Measurements from ENCODE around the gene DSCAM.

DSCAM gene

DNA sequence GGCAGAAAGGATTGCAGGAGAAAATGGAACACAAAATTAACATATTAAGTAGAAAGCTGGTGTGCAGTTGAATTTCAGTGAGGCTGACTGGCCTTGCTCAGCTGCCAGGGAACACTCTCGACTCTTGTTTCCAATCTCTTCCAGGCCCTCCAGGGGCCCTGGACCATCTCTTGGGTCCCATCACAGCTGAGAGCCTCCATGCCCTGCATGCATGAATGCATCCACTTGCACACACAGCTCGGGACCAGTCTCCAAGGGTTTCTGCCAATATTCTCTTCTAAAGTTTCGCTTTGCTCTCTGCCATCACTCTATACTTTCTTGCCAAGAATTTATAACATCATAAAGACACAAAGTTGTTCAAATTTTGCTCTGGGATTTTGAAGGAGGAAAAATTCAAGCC lies 200.3 kb downstream of the DSCAM start:
- no peak for DNase-seq

DNA sequence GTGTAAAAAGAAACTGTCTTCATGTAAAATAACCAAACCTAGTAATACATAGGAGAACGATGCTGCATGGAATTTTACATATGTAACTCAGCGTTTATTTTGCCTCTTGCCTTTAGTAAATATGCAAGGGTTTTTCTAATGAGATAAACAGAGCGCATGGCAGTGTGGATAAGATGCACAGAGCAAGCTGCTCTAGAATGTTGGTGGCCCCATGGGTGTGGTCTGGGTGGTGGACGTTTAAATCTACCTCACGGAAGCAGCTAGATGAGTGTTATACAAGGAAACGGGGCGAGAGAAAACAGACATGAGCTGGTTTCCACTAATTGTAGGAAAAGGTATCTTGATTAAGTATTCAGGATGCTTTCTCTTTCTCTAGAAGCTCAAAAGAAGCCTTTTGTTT lies 205.9 kb downstream of the DSCAM start:
- DNase-seq, result no peak

DNA sequence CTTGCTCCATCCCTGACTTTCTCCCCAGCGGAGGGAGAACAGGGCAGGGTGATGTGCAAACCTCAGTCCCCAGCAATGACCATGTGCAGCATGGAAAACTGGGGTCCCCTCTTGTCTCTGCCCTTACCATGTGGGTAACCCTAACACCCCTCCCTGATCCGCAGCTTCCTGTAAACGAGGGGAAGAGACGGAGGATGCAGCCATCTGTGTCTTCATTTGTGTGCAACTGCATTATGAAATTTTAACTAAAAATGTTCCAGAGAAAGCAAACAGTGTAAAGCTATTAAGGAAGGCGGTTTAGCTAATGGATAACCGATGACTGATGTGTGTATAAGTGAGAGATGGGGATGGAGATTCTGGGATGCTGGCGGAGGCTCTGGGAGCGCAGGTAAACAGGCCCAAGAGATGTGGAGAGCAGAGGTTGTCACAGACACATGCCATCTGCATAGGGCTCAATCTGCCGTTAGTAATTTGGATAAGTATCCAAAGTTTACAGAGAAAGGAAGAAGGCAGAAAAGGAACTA lies 206.6 kb downstream of the DSCAM start:
- peak; percentile 29 for DNase-seq

DNA sequence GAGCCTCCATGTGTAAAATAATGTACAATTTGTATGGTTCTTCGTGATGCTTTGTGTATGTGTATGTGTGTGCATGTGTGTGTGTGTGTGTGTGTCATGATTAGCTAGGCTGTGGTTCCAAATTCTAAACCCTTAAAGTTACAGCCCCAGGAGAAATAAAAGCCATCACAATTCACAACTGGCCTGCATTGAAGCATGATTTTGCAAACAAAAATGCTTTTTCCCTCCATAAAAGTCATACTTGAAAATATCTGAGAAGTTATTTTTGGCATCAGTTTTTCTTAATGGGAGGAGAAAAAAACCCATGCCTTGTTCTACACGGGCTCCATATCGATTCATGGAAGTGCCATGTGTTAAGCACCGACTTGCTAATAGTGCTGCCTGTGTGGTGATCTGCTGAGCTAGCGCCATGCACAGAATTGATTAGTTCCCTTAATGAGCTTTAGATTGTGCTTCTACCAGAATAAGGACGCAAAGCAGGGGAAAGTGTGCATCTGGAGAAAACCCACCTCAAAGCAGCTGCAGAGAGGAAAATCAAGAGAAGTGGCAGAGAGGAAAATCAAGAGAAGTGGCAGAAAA lies 207.3 kb downstream of the DSCAM start:
- DNase-seq, result no peak

DNA sequence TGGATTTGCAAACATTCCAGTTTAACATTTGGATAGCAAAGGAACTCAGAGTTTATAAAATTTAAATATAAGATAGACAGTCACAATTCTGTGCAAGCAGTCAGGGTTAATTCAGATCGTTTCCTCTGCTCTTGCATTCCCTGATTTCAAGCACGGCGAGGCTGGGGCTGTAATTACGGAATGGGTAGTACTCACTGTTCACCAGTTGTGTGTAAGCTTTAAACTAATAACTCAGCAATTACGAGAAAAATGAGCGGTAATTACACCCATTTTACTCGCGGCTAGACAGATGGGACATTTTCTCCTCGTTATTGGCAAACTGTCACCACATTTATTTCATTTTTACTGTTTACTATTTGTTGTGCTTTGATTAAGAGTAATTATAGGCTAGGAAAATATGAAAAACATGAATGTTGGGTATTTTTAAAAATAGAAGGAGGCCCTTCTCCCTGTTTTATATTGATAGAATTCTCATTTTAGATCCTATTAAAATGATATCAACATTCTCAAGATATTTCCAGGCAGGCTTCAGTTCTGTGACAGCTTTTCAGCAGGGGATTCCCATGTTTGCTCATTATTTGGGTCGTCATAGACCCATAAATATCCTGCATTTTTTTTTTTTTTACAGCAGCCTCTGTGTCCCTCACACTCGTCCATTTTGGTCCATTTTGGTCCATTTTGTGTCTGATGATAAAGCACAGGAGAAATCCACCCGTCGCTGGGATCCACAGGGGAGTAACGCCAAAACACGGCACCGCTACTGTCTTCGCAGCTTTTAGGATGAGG lies 208.3 kb downstream of the DSCAM start:
- DNase-seq, result no peak

DNA sequence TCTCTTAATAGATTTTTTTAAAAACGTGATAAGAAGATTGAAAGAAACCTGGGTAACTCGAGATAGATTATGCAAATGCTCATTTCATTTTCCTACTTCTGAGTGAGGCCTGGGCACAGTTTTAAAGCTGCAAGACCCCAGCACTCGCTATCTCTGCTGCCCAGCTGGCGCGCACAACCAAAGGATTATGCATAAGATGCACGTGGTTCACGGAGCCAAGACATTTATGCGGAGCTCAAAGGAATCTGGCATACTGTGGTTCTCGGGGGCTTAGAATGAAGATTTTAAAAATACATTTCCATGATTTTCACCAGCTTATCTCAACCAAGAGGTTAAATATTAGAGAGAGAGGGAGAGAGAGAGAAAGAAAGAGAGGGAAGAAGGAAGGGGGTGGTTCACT lies 210.9 kb downstream of the DSCAM start:
- no peak for DNase-seq

DNA sequence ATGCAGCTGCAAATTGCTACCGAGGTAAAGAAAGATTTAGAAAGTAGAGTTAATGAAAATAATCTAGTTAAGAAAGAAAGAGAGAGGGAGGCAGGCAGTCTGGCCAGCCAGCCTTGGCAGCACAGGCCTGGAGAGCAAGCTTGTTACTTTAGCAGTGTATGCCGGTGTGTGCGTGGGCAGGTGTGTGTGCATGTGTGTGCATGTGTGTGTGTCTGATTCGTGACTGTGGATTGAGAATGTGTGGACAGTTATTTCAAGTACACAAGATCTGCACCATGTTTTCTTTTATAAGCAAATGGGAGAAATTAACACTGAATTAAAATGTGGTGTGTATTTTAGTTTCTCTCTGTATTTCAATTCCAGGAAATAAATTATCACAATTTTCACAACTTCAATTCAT lies 211.6 kb downstream of the DSCAM start:
- peak; percentile 5 for DNase-seq

DNA sequence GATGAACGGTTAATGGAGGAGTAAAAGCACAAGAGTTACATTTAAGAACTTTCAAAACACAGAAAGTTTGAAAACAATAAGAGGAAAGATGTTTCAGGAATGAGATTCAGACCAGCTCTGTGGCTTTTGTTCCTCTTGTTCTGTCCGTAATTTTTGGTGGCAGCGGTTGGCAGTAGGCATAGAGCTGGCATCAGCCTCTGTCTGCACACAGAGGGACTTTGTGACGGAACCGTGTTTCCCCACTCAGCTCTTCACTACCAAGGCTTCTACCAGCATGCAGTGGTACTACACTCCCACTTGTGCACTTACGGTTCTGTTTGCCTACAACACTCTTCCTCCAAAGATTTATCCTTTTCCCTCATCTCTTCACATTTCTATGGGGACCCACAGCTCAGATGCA lies 212.8 kb downstream of the DSCAM start:
- no peak for DNase-seq

DNA sequence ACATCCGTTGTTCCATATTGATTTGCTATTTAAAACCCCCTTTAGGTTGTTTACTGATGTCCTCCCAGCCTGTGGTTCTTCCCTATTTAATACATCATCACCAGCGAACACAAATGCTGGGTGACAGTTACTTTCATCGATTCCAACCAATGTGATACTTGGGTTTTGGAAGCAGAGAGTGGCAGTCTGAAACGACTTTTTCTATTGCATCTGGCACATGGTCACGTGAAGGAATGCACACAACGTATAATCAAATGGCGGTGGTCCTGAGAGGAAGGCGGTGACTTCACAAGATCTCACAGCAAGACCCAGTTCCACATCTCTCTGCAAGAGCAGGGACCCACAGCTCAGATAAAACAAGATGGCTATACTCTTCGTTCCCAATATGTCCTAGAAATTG lies 213.9 kb downstream of the DSCAM start:
- DNase-seq, result no peak

DNA sequence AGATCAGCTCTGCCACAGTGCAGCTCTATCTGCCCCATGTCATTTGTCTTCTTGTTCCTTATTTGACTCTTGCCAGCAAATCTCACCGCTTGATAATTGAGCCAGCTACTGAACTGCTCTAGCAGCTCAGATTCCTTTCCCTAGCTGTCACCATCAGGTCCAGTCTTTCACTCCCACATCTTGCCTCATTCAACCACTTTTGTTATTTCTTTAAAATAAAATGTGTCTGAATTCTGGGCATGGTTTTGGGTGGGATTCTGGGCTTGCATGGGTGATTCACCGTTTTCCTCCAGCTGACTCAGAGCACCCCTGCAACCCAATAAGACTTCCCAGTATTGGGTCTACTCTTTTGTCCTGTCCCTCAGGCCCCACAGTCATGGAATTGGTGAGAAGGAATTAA lies 215.7 kb downstream of the DSCAM start:
- no peak for DNase-seq

DNA sequence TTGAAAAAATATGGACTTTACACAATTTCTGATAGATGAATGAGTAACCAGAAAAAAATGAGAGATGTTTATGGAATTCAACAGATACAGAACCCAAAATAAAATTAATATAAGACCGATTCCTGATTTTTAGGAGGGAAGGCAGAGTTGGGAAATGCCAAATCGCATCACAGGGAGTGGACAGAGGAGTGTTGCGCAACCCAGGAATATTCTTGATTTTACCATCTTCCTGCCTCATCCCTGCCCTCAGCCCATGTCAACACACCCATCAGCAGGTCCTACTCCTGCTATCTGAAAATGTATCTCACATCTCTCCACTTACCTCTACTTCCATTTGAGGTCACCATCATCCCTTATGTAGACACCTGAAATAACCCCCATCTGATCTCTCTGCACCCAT lies 221.0 kb downstream of the DSCAM start:
- DNase-seq, result no peak

DNA sequence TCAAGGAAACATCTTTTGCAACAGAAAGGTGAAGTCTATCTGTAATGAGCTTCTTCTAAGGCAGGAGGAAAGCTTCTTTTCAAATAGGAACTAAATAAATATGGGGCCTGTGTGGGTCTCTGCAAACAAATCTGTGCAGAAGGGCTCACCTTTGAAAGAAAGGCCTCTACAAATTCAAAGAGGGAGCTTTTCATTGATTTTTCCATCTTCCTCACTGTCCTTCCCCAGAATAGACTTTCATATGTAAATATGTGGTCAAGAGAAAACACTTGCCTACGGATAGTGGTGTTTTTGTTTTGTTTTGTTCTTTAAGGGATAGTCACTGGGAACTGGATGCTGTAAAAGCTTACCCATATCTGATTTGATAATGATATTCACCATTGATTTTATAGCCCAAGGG lies 223.4 kb downstream of the DSCAM start:
- peak; percentile 18 for DNase-seq

DNA sequence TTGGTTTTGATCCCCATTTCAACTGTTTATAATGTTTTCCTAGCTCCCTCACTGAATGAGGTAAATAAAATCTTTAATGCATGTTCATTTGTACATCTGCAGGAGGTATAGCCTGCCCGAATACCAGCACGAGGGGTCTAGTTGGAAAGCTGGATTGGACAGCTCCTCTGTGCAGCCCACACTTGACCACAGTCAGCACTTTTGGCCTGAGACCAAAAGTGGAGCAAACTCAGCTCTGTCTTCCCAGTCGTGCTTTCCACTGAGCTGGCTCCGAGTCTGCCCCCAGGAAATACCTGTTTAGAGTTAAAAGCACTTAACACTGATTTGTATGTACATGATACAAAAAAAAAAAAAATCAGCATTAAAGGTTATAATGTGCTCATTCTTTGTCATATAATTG lies 224.4 kb downstream of the DSCAM start:
- DNase-seq, result no peak

DNA sequence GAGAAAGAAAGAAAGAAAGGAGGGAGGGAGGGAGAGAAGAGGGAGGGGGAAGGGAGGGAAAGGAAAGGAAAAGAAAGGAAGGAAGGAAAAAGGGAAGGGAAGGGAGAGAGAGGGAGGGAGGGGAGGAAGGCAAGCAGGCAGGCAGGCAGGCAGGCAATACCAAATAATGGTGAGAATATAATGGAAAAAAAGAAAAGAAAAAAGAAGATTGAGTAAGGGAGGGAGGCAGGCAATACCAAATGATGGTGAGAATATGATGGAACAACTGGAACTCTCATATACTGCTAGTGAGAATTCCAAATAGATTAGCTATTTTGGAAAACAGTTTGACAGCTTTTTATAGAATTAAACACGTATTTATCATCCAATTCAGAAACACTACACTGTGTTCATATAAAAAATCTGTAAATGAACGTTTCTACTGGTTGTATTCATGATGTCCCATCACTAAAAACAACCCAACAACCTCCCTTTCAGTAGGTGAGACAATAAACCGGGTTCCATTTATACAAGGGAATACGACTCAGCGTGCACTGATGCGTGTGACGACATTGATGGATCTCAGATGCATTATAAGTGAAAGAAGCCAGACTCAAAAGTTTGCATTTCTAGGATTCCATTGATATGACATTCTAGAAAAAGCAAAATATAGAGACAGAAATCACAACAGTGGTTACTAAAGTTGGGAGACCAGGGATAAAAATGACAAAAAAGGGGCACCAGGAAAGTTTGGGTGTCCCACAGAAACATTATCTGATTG lies 226.4 kb downstream of the DSCAM start:
- DNase-seq, result no peak

DNA sequence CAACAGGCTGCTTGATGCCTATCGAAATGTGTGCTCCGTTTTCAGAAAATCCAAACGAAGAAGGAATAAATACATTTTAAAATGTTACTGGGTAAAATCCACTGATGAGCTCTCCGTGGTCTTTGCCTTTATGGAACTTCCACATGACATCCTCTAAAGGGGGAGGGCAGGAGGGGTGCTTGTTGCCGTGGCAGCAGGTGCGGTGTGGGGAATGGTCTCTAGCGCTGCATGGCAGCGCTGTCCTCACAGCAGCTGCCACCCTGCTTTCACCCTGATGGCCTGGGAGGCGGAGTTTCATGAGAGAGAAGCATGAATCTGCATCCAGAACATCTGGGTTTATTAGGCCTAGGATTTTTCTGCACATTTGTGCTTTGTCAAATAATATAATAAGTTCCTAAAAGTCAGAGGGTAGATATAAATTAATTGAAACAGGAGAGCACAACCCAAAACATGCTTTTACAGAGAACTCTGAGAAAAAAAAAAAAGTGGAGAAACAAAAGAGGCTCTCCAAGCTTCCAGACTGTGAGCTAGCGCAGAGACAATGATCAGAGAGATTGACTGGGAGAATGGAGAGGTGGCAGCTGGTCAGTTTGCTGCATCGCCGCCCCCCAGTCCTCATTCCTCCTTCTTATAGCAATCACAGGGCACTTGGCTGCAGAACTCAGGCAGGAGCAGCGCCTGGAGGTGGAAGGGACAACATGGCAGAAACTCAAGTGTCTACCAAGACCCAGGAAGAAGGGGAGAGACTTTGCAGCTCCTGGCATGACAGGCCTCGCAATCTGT lies 228.6 kb downstream of the DSCAM start:
- no peak for DNase-seq

DNA sequence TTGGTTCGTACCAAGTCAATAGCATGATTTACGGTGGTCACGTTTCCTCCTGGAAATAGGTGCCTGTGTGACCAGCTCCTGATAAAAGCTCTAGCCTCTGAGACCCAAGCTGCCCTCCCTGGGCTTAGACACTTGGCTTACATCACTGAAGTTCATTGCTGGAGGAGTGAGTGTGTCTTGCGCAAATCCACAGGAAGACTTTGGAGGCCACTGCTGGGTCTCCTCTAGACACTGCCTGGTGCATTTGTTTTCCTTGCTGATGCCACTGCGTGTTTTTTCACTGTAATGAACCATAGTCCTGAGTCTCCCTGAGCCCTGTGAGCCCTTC lies 230.6 kb downstream of the DSCAM start:
- DNase-seq, result no peak

DNA sequence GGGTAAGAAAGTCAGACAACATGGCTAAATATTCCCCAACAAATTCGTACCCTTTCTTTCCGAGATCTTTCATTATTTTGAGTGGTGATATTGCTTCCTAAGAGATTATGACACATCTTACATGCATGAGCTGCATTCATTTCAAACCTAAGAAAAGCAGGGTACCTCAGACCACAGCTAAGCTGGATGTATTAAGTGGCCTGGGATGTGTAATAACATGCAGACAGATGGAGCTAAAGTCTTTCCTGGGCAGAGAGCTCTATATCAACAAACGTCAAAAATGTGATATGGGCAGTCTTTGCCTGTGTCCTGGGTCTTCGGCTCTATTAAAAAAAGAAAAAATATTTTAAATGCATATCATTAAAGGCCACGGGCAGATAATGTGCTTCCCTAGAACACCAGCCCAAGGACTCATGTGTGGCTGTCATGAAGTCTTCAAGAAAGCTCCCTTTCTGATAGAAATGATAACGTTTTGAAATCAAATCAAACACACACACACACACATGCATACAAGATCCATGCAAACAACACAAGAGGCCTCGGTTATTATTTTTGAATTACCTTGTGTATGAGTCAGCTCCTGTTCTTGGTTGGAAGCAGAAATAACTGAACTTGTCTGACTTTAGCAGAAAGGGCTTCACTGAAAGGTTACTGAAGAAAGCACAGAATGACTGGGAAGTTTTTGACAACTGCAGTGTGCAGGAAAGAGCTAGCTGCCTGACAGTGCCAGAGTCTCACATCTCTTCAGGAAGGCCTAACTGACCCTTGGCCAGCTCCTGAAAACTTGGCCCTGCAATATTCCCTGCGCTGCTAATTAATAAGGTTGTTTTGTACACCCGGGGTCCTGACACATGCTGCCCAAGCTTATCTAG lies 231.2 kb downstream of the DSCAM start:
- DNase-seq, result no peak

DNA sequence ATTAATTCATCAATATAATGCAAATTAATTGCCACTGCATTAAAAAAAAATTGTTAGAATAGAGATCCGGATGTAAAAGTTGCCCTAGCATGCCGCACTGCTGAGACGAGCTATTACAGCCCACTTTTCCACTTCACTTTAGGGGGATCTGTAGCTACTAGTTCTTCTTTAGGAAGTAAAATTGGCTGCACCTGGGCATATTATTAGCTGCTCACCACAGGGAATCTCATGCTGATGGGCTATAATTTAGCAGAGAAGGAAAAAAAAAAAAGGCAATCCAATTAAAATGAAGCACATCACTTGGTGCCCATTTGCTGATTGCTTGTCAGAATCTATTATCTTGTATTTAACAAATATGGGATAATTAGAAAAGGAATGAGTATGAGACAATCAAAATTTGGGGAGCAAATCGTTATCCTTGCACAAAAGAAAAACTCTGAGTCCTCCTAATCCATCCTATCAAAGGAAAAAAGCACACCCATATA lies 233.4 kb downstream of the DSCAM start:
- DNase-seq, result no peak

DNA sequence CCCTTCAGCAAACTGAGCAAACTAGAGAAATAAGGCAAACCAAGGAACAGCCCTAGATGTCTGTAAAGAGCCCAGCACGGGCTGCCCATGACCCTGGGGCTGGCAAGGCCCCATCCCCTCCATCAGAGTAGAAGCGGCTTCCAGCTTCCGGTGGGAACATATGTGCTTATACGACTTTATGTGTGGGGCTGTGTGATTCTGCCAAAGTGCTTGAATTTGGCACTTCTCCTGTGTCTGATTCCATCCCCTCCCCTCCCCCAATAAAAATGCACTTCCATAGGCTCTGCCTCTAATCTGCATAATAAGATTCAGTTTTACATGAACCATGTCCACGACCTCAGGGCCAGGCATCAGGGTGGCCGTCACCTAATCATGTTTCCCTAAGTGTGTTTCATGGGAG lies 236.6 kb downstream of the DSCAM start:
- DNase-seq, result no peak

DNA sequence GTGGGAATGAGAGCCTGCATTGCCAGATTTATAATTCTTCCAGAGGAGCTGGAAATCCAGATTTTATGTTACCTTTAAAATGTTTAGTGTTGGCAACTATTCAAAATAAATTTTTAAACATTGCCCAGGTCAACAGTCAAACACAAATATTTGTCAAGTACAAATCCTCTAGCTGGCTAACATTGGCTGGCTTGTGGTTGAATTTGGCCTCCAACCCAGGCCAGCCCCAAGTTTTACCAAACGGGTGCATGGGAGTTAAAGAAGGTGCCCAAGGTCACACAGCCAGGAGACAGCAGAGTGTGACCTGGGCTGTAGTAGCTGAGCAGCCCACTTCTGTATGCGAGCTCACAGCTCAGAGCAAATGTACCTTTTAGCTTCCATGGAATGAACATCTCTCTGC lies 240.6 kb downstream of the DSCAM start:
- no peak for DNase-seq

DNA sequence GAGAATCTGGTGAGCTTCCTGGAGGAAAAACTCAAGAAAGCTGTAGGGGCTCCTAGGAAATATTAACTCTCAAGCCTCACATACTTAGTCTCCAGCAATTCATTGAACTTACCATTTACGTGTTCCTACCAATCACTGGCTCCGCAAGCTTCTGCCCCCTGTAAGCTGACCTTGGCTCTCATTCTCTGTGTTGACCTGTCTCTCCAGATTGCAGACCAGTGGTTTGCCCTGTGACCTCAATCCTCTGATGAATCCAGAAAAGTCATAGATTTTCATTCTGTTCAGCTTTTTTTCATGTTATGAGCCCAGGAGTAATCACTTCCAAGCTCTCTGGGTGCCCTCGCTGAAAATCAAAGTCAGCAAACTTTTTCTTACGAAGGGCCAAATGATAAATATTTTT lies 241.9 kb downstream of the DSCAM start:
- DNase-seq, result no peak

DNA sequence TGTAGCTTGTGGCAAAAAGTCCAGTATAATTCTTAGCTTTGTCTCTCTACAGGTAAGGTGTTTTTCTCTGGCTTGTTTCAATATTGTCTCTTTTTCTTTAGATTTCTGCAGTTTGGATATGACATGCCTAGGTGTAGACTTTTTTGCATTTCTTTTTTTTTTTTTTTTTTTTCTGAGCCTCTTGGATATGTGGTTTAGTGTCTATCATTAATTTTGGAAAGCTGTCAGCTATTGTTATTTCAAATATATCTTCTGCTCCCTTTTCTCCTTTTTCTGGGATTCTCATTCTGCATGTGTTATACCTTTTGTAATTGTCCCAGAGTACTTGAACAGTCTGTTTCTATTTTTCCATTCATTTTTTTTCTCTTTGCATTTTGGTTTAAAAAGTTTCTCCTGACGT lies 243.2 kb downstream of the DSCAM start:
- no peak for DNase-seq
